Measurements from ENCODE around the gene GADD45G.

GADD45G gene

GRCh38 chr9:89592963-89593726 lies 11.7 kb upstream of the GADD45G start:
- DNase-seq (ENCODE audit: low read depth, low spot score), result no peak

- no peak for DNase-seq (ENCODE audit: low read depth, low spot score)
Measured at GRCh38 chr9:89593727-89594427, 10.9 kb upstream of the GADD45G start.

GRCh38 chr9:89594811-89595550 lies 9.8 kb upstream of the GADD45G start:
- no peak for DNase-seq (ENCODE audit: low read depth, low spot score)

- no peak for DNase-seq (ENCODE audit: low read depth, low spot score)
Measured at GRCh38 chr9:89595646-89596045, 9.2 kb upstream of the GADD45G start.

- DNase-seq (ENCODE audit: low read depth, low spot score), result no peak
Measured at GRCh38 chr9:89596937-89597555, 7.8 kb upstream of the GADD45G start.

- no peak for DNase-seq (ENCODE audit: low read depth, low spot score)
Measured at GRCh38 chr9:89597711-89598362, 7.0 kb upstream of the GADD45G start.

GRCh38 chr9:89598363-89598713 lies 6.5 kb upstream of the GADD45G start:
- DNase-seq (ENCODE audit: low read depth, low spot score), result no peak

GRCh38 chr9:89598926-89599325 lies 5.9 kb upstream of the GADD45G start:
- DNase-seq (ENCODE audit: low read depth, low spot score), result no peak

GRCh38 chr9:89600831-89601230 lies 4.0 kb upstream of the GADD45G start:
- no peak for DNase-seq (ENCODE audit: low read depth, low spot score)

- no peak for DNase-seq (ENCODE audit: low read depth, low spot score)
Measured at GRCh38 chr9:89601306-89601705, 3.5 kb upstream of the GADD45G start.

GRCh38 chr9:89601856-89602562 lies 2.8 kb upstream of the GADD45G start:
- no peak for DNase-seq (ENCODE audit: low read depth, low spot score)

- no peak for DNase-seq (ENCODE audit: low read depth, low spot score)
Measured at GRCh38 chr9:89602978-89603766, 1.6 kb upstream of the GADD45G start.

GRCh38 chr9:89603767-89604665 lies 796 bp upstream of the GADD45G start:
- DNase-seq (ENCODE audit: low read depth, low spot score), result no peak

GRCh38 chr9:89605465-89606048 lies 745 bp downstream of the GADD45G start:
- no peak for DNase-seq (ENCODE audit: low read depth, low spot score)

- no peak for DNase-seq (ENCODE audit: low read depth, low spot score)
Measured at GRCh38 chr9:89606049-89606623, 1.3 kb downstream of the GADD45G start.

- DNase-seq (ENCODE audit: low read depth, low spot score), result no peak
Measured at GRCh38 chr9:89606624-89607311, 2.0 kb downstream of the GADD45G start.

GRCh38 chr9:89608641-89609335 lies 4.0 kb downstream of the GADD45G start:
- no peak for DNase-seq (ENCODE audit: low read depth, low spot score)

Measured in brain pericyte (primary cell).